HG02763 (cell line): Measurements from ENCODE around the gene CYP27A1.

ENCODE experiments used
- ATAC-seq: cut with Tn5 transposase; IDR thresholded peaks from one replicate; pipeline ENCODE4 v1.9.1; 2021; ENCODE audit warnings: mild to moderate bottlenecking, moderate library complexity; ENCODE audit not compliant: unreplicated experiment

CYP27A1 gene

GRCh38 chr2:218856896-218857243, 74.9 kb downstream of the CYP27A1 start:
- no peak for ATAC-seq

- no peak for ATAC-seq
Measured at GRCh38 chr2:218857371-218858137, 75.6 kb downstream of the CYP27A1 start.

GRCh38 chr2:218858138-218858445, 76.1 kb downstream of the CYP27A1 start:
- ATAC-seq, result no peak

- no peak for ATAC-seq
Measured at GRCh38 chr2:218858671-218859555, 77.0 kb downstream of the CYP27A1 start.

- no peak for ATAC-seq
Measured at GRCh38 chr2:218859556-218859987, 77.6 kb downstream of the CYP27A1 start, which contains the start of gene WNT6. Gene WNT6, plus strand, starts transcription at chr2:218859805. Its CDS starts 233 bp downstream, at chr2:218860038.

GRCh38 chr2:218859988-218860831, 78.3 kb downstream of the CYP27A1 start:
- no peak for ATAC-seq

- no peak for ATAC-seq
Measured at GRCh38 chr2:218860950-218861381, 79.0 kb downstream of the CYP27A1 start.

- no peak for ATAC-seq
Measured at GRCh38 chr2:218861645-218862318, 79.8 kb downstream of the CYP27A1 start.

GRCh38 chr2:218863021-218863520, 81.1 kb downstream of the CYP27A1 start:
- no peak for ATAC-seq
